Measurements from ENCODE around the gene HS3ST2. TPM values are rescaled to one million over a fixed set of nuclear protein-coding genes. Genes with fewer than 3 reads are reported as not detected.
A peak's percentile ranks its signal among the peaks of the same experiment; 100 is the strongest.

HS3ST2 gene
- total and polyA plus RNA-seq, 8 donors = 0.10 to 2.7 (median 0.40) TPM; not detected in 2

DNA sequence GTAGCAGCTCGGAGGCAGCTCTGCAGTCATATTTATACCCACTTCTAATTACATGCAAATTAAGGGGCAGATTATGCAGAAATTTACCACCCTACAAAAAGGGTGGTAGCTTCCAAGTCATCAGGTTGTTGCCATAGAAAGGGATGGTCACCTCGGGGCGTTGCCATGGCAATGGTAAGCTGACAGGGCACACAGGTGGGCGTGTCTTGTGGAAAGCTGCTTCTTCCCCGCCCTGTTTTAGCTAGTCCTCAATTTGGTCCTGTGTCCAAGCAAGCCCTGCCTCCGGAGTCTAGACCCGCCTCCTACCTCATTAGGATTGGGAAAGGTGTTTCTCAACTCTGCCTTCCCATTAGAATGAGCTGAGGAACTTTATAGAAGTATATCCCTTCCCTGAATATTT, 98.7 kb downstream of the HS3ST2 start:
- Histone ChIP-seq H3K4me1 (no peaks in the 10 kb centered on the region), H3K36me3 (no peaks in the 10 kb centered on the region), H3K27ac (no peak overlapping the region), H3K27me3 (peaks cover 0 to 12% (median 0%) of the 10 kb centered on the region in 3 donors), H3K9me3 (no peaks in the 10 kb centered on the region), H3K4me3 (no peak overlapping the region)
- 55 to 61% (median 59%) methylated on average over 7 of the region's 7 CpGs for WGBS, 5 donors
- TF ChIP-seq, protein P1, sequence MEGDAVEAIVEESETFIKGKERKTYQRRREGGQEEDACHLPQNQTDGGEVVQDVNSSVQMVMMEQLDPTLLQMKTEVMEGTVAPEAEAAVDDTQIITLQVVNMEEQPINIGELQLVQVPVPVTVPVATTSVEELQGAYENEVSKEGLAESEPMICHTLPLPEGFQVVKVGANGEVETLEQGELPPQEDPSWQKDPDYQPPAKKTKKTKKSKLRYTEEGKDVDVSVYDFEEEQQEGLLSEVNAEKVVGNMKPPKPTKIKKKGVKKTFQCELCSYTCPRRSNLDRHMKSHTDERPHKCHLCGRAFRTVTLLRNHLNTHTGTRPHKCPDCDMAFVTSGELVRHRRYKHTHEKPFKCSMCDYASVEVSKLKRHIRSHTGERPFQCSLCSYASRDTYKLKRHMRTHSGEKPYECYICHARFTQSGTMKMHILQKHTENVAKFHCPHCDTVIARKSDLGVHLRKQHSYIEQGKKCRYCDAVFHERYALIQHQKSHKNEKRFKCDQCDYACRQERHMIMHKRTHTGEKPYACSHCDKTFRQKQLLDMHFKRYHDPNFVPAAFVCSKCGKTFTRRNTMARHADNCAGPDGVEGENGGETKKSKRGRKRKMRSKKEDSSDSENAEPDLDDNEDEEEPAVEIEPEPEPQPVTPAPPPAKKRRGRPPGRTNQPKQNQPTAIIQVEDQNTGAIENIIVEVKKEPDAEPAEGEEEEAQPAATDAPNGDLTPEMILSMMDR (IDR thresholded peaks at IDR 0.05) = no peak
- TF ChIP-seq EP300 (IDR thresholded peaks at IDR 0.05) (no peak), POLR2AphosphoS5 (IDR thresholded peaks at IDR 0.05) (no peak), POLR2A (IDR thresholded peaks at IDR 0.05) (no peak)
- intact Hi-C loops (cut with DNase I; ENCODE audit: low total_unique reads) = no loop called here
- DNase-seq = no peak

DNA sequence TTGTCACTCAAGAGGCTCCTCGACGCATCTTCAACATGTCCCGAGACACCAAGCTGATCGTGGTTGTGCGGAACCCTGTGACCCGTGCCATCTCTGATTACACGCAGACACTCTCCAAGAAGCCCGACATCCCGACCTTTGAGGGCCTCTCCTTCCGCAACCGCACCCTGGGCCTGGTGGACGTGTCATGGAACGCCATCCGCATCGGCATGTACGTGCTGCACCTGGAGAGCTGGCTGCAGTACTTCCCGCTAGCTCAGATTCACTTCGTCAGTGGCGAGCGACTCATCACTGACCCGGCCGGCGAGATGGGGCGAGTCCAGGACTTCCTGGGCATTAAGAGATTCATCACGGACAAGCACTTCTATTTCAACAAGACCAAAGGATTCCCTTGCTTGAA, 101.0 kb downstream of the HS3ST2 start:
- 89 to 92% (median 91%) methylated on average over 25 of the region's 25 CpGs for WGBS, 5 donors
- intact Hi-C loops (cut with DNase I; ENCODE audit: low total_unique reads) = no loop called here
- Histone ChIP-seq H3K9me3 (no peaks in the 10 kb centered on the region), H3K4me3 (no peak overlapping the region), H3K4me1 (no peaks in the 10 kb centered on the region), H3K36me3 (no peaks in the 10 kb centered on the region), H3K27ac (no peak overlapping the region), H3K27me3 (peaks cover 0 to 14% (median 0%) of the 10 kb centered on the region in 3 donors)
- DNase-seq = no peak
- TF ChIP-seq EP300 (IDR thresholded peaks at IDR 0.05) = no peak

DNA sequence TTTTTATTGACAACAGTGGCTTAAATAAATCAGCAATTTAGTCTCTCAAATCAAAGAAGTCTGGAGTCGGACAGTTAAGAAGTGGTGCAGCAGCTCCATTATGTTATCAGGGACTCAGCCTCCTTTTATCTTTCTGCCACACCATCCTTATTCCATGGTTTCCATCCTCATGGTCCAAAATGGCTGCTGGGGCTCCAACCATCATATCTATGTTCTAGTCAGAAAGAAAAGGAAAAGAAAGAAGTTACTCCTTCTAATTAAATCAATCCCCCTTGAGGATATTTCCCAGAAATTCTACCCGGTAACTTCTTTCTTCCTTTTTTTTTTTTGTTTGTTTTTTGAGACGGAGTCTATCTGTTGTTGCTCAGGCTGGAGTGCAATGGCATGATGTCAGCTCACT, 109.5 kb downstream of the HS3ST2 start:
- no peak for TF ChIP-seq POLR2AphosphoS5 (IDR thresholded peaks at IDR 0.05)
- no peak for TF ChIP-seq EP300 (IDR thresholded peaks at IDR 0.05)
- TF ChIP-seq POLR2A (IDR thresholded peaks at IDR 0.05) = no peak
- TF ChIP-seq, protein P1 (IDR thresholded peaks at IDR 0.05) = no peak
- Histone ChIP-seq H3K9me3 (no peaks in the 10 kb centered on the region), H3K36me3 (no peaks in the 10 kb centered on the region), H3K4me1 (no peaks in the 10 kb centered on the region), H3K27me3 (peaks cover 0 to 33% (median 0%) of the 10 kb centered on the region in 3 donors), H3K4me3 (no peak overlapping the region), H3K27ac (no peak overlapping the region)
- WGBS, 5 donors = 71 to 85% (median 79%) methylated on average over 3 of the region's 3 CpGs
- DNase-seq = no peak
- intact Hi-C loops (cut with DNase I; ENCODE audit: low total_unique reads) = no loop called here

- TF ChIP-seq POLR2A (IDR thresholded peaks at IDR 0.05) (no peak), POLR2AphosphoS5 (IDR thresholded peaks at IDR 0.05) (no peak), EP300 (IDR thresholded peaks at IDR 0.05) (no peak)
- TF ChIP-seq, protein P1 (IDR thresholded peaks at IDR 0.05) = no peak
- DNase-seq = peak in 1 of 2 donors; percentile 21
- 54 to 59% (median 57%) methylated on average over 5 of the region's 5 CpGs for WGBS, 5 donors
- Histone ChIP-seq H3K27me3 (peaks cover 0 to 34% (median 0%) of the 10 kb centered on the region in 3 donors), H3K36me3 (no peaks in the 10 kb centered on the region), H3K27ac (no peak overlapping the region), H3K9me3 (no peaks in the 10 kb centered on the region), H3K4me3 (no peak overlapping the region), H3K4me1 (no peaks in the 10 kb centered on the region)
- intact Hi-C loops (cut with DNase I; ENCODE audit: low total_unique reads) = no loop called here
Measured at GRCh38 chr16:22924492-22924891, 110.5 kb downstream of the HS3ST2 start.

GRCh38 chr16:22926105-22926751, 112.3 kb downstream of the HS3ST2 start:
- DNase-seq = no peak
- Histone ChIP-seq H3K9me3 (no peaks in the 10 kb centered on the region), H3K4me1 (no peaks in the 10 kb centered on the region), H3K27ac (no peak overlapping the region), H3K36me3 (no peaks in the 10 kb centered on the region), H3K27me3 (peaks cover 0 to 43% (median 0%) of the 10 kb centered on the region in 3 donors), H3K4me3 (no peak overlapping the region)
- TF ChIP-seq, protein P1 (IDR thresholded peaks at IDR 0.05) = no peak
- TF ChIP-seq POLR2A (IDR thresholded peaks at IDR 0.05) (no peak), POLR2AphosphoS5 (IDR thresholded peaks at IDR 0.05) (no peak), EP300 (IDR thresholded peaks at IDR 0.05) (no peak)
- 64 to 71% (median 65%) methylated on average over 10 of the region's 10 CpGs for WGBS, 5 donors
- intact Hi-C loops (cut with DNase I; ENCODE audit: low total_unique reads) = no loop called here

Data from stomach (tissue), 9 donors.